ENCODE measurements around the gene BANP. TPM values are rescaled to one million over a fixed set of nuclear protein-coding genes. Genes with fewer than 3 reads are reported as not detected.

Gene BANP
- total RNA-seq, 1 experiment from 2014 or later, result 37.2 TPM

DNA sequence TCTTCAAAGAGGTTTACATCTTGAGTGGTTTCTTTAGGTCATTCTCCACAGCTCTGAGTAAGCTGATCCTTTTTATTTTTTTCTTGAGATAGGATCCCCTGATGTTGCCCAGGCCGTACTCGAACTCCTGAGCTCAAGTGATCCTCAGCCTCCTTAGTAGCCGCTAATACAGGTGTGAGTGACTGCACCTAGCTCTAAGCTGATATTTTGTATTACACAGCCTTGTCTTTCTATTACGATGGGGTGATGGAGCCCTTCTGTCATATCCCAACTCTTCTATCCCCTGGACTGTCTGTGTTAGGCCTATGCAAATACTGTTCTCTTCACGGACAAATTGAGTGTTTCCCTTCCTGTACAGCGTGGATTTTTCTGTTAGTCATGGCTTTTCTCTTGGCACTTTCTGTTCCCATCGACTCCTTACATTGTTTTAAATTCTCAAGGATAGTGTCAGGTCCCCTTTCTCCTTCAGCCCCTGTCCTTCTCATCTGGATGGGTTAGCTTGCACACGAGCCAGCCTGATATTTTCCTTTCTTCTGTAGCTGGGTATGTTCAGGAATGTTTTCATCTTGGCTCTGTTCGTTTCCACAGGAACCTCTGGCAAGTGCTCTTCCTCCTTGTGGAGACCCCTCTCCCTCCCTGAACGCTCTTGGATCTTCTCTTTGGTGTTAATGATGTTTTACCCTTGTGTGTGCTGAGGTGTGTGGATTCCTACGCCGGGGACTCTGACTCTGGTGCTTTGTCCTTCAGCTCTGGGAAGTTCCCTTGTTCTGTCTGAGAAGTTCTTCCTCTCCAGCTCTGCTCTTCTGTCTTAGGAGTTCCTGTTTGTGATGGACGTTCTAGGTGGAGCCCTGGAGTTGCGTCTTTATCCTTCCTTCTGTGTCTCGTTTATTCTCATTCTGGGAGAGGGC, 2.3 kb downstream of the BANP start:
- peaks cover 69% of the 10 kb centered on the region for H3K79me2 ChIP-seq (ENCODE audit: insufficient read depth, low read length)
- peaks cover 15 to 23% of the 10 kb centered on the region in 2 experiments for H3K4me1 ChIP-seq (ENCODE audit: control insufficient read depth in 1 of 2, insufficient read depth in 2 of 2, low read length in 2 of 2)
- H2AFZ ChIP-seq (ENCODE audit: low read depth, low read length, poor library complexity, severe bottlenecking), result no peak overlapping the region
- RAD21 ChIA-PET (ENCODE audit: low non-redundant PET in 1 of 2, low total read pairs in 2 of 2, uncharacterized antibody in 2 of 2, unreplicated experiment in 2 of 2), result no interaction called here
- intact Hi-C loops (cut with micrococcal nuclease), result no loop called here
- CTCF ChIA-PET, result no interaction called here
- H3K27me3 ChIP-seq (ENCODE audit: insufficient read depth, low read length), result no peaks in the 10 kb centered on the region
- no peaks in the 10 kb centered on the region for H4K20me1 ChIP-seq (ENCODE audit: insufficient read depth)
- ATAC-seq (no peak), DNase-seq (ENCODE audit: low read depth, low spot score) (no peak)
- peaks cover 0 to 16% of the 10 kb centered on the region in 2 experiments; a peak in 2 of 4 replicates for H3K36me3 ChIP-seq (ENCODE audit: control insufficient read depth in 1 of 2, insufficient read depth in 2 of 2, low read length in 2 of 2)
- H3K27ac ChIP-seq (ENCODE audit: low read depth, low read length), result no peak overlapping the region
- BruUV-seq (replicated peaks), result no TSS peak
- TF ChIP-seq POLR2A (IDR thresholded peaks at IDR 0.05; ENCODE audit: borderline replicate concordance, extremely low read depth, insufficient read depth, insufficient read length) (peak; percentile 17), ATF3 (IDR thresholded peaks at IDR 0.05) (no peak)
- POLR2A ChIA-PET, result interaction anchor here (1.2 kb wide), 1 partner anchor 10 kb away, joined by 3 read pairs; no protein-coding TSS in a partner anchor
- H3K4me2 ChIP-seq (ENCODE audit: low read length), result no peak overlapping the region; the same call in 1 of the 2 replicates
- H3K4me3 ChIP-seq (replicated peaks in 1 of 2; ENCODE audit: low read depth in 1 of 2, low read length in 2 of 2), result no peak overlapping the region
- H3K9ac ChIP-seq (ENCODE audit: low read length), result no peak overlapping the region
- no peaks in the 10 kb centered on the region for H3K9me2 ChIP-seq (ENCODE audit: insufficient read depth)
- no peaks in the 10 kb centered on the region for H3K9me3 ChIP-seq (ENCODE audit: control insufficient read depth in 1 of 2, insufficient read depth in 1 of 2, low read depth in 1 of 2, low read length in 2 of 2)

DNA sequence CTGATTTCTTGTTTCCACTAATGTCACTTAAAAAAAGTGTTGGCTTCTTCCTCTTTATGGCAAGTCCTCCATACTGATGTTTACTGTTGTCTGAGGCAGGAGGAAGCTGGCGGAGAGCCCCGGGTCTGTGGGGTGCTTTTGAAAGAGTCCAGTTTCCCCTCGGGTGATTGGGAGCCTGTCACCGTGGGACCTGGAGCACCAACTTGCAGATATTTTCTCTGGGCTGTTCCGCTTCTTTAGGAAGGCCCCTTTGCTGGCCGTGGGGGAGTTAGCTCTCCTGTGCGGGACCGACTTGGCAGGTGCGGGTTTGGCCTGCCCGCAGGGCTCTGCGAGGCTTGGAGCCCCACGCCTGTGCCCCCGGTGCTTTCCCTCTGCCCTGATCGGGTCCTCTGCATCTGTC, 3.1 kb downstream of the BANP start:
- BruUV-seq (replicated peaks), result no TSS peak
- intact Hi-C loops (cut with micrococcal nuclease), result no loop called here
- H3K9me3 ChIP-seq (ENCODE audit: control insufficient read depth in 1 of 2, insufficient read depth in 1 of 2, low read depth in 1 of 2, low read length in 2 of 2), result no peaks in the 10 kb centered on the region
- ATAC-seq (no peak), DNase-seq (ENCODE audit: low read depth, low spot score) (no peak)
- H3K36me3 ChIP-seq (ENCODE audit: control insufficient read depth in 1 of 2, insufficient read depth in 2 of 2, low read length in 2 of 2), result peaks cover 0 to 16% of the 10 kb centered on the region in 2 experiments; a peak in 2 of 4 replicates
- H3K4me2 ChIP-seq (ENCODE audit: low read length), result no peak overlapping the region
- ChIA-PET RAD21 (ENCODE audit: low non-redundant PET in 1 of 2, low total read pairs in 2 of 2, uncharacterized antibody in 2 of 2, unreplicated experiment in 2 of 2) (no interaction called here), POLR2A (no interaction called here), CTCF (no interaction called here)
- no peaks in the 10 kb centered on the region for H4K20me1 ChIP-seq (ENCODE audit: insufficient read depth)
- no peak overlapping the region for H3K4me3 ChIP-seq (replicated peaks in 1 of 2; ENCODE audit: low read depth in 1 of 2, low read length in 2 of 2)
- no peaks in the 10 kb centered on the region for H3K9me2 ChIP-seq (ENCODE audit: insufficient read depth)
- H3K9ac ChIP-seq (ENCODE audit: low read length), result no peak overlapping the region
- H2AFZ ChIP-seq (ENCODE audit: low read depth, low read length, poor library complexity, severe bottlenecking), result no peak overlapping the region
- peaks cover 10 to 18% of the 10 kb centered on the region in 2 experiments for H3K4me1 ChIP-seq (ENCODE audit: control insufficient read depth in 1 of 2, insufficient read depth in 2 of 2, low read length in 2 of 2)
- TF ChIP-seq POLR2AphosphoS5 (IDR thresholded peaks at IDR 0.05; ENCODE audit: low read depth, low read length) (no peak), EZH2phosphoT487 (IDR thresholded peaks at IDR 0.05; ENCODE audit: borderline replicate concordance) (no peak), ELF1 (IDR thresholded peaks at IDR 0.05; ENCODE audit: borderline replicate concordance, low read depth) (no peak), YY1 (IDR thresholded peaks at IDR 0.05; ENCODE audit: extremely low read depth, insufficient replicate concordance, low read depth, low read length) (no peak), JUND (IDR thresholded peaks at IDR 0.05) (no peak), SIN3A (IDR thresholded peaks at IDR 0.05; ENCODE audit: low read depth) (no peak), ZNF274 (IDR thresholded peaks at IDR 0.05; ENCODE audit: low read depth, low read length) (no peak), SRF (IDR thresholded peaks at IDR 0.05; ENCODE audit: low read depth) (no peak), SP1 (IDR thresholded peaks at IDR 0.05; ENCODE audit: low read depth) (no peak), POLR2A (IDR thresholded peaks at IDR 0.05; ENCODE audit: borderline replicate concordance, extremely low read depth, insufficient read depth, insufficient read length) (no peak), CBX3 (IDR thresholded peaks at IDR 0.05; ENCODE audit: low read depth) (no peak)
- TF ChIP-seq, protein P1, sequence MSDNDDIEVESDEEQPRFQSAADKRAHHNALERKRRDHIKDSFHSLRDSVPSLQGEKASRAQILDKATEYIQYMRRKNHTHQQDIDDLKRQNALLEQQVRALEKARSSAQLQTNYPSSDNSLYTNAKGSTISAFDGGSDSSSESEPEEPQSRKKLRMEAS (IDR thresholded peaks at IDR 0.05), result no peak
- TF ChIP-seq, protein P2, sequence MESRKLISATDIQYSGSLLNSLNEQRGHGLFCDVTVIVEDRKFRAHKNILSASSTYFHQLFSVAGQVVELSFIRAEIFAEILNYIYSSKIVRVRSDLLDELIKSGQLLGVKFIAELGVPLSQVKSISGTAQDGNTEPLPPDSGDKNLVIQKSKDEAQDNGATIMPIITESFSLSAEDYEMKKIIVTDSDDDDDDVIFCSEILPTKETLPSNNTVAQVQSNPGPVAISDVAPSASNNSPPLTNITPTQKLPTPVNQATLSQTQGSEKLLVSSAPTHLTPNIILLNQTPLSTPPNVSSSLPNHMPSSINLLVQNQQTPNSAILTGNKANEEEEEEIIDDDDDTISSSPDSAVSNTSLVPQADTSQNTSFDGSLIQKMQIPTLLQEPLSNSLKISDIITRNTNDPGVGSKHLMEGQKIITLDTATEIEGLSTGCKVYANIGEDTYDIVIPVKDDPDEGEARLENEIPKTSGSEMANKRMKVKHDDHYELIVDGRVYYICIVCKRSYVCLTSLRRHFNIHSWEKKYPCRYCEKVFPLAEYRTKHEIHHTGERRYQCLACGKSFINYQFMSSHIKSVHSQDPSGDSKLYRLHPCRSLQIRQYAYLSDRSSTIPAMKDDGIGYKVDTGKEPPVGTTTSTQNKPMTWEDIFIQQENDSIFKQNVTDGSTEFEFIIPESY (IDR thresholded peaks at IDR 0.05; ENCODE audit: extremely low read depth, insufficient replicate concordance, low read length), result no peak
- TF ChIP-seq, protein P3, sequence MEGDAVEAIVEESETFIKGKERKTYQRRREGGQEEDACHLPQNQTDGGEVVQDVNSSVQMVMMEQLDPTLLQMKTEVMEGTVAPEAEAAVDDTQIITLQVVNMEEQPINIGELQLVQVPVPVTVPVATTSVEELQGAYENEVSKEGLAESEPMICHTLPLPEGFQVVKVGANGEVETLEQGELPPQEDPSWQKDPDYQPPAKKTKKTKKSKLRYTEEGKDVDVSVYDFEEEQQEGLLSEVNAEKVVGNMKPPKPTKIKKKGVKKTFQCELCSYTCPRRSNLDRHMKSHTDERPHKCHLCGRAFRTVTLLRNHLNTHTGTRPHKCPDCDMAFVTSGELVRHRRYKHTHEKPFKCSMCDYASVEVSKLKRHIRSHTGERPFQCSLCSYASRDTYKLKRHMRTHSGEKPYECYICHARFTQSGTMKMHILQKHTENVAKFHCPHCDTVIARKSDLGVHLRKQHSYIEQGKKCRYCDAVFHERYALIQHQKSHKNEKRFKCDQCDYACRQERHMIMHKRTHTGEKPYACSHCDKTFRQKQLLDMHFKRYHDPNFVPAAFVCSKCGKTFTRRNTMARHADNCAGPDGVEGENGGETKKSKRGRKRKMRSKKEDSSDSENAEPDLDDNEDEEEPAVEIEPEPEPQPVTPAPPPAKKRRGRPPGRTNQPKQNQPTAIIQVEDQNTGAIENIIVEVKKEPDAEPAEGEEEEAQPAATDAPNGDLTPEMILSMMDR (IDR thresholded peaks at IDR 0.05 in 2 of 3, conservative IDR thresholded peaks at IDR 0.05 in 1 of 3; ENCODE audit: borderline replicate concordance in 1 of 3, insufficient read depth in 1 of 3, low read depth in 2 of 3, low read length in 2 of 3), result no peak
- H3K27me3 ChIP-seq (ENCODE audit: insufficient read depth, low read length), result no peaks in the 10 kb centered on the region
- H3K27ac ChIP-seq (ENCODE audit: low read depth, low read length), result no peak overlapping the region; the same call in 1 of the 2 replicates
- H3K79me2 ChIP-seq (ENCODE audit: insufficient read depth, low read length), result peaks cover 77% of the 10 kb centered on the region

Measured in HCT116 (cell line).